ENCODE measurements around the gene SLC16A11. TPM values are rescaled to one million over a fixed set of nuclear protein-coding genes. Genes with fewer than 3 reads are reported as not detected.

The SLC16A11 gene
- total and polyA plus RNA-seq, 9 of the 15 experiments (the other 6 are each of a cell fraction or from before 2014, with no cell fraction given): not detected

- TF ChIP-seq ID3 (CRISPR knock-in tag; IDR thresholded peaks at IDR 0.05) (no peak), ID3 (tag; IDR thresholded peaks at IDR 0.05) (peak; percentile 71; the same call in 1 of the 2 replicates), TCF15 (CRISPR knock-in tag; IDR thresholded peaks at IDR 0.05) (0 out of 2 replicates have a peak, but pooled peaks have one; percentile 22), ZFX (CRISPR knock-in tag; IDR thresholded peaks at IDR 0.05) (peak; percentile 81), EP400 (IDR thresholded peaks at IDR 0.05) (peak; percentile 58), WHSC1 (IDR thresholded peaks at IDR 0.05; ENCODE audit: low read length) (no peak), ZSCAN29 (IDR thresholded peaks at IDR 0.05) (peak; percentile 63; the same call in 1 of the 2 replicates), OTX1 (CRISPR knock-in tag; IDR thresholded peaks at IDR 0.05) (no peak), MGA (IDR thresholded peaks at IDR 0.05) (peak; percentile 87), CXXC5 (CRISPR knock-in tag; IDR thresholded peaks at IDR 0.05) (peak; percentile 28), MYC (IDR thresholded peaks at IDR 0.05; ENCODE audit: low read depth, low read length) (peak; percentile 31), MYC (CRISPR knock-in tag; IDR thresholded peaks at IDR 0.05; ENCODE audit: borderline replicate concordance, low read depth) (no peak), ZNF253 (CRISPR knock-in tag; conservative IDR thresholded peaks at IDR 0.05) (no peak), CBX5 (IDR thresholded peaks at IDR 0.05; ENCODE audit: borderline replicate concordance, low read depth) (no peak), ZNF740 (CRISPR knock-in tag; IDR thresholded peaks at IDR 0.05) (no peak), ZNF740 (tag; IDR thresholded peaks at IDR 0.05) (peak in 1 of 2 experiments; percentile 58; a peak in 1 of 4 replicates), TCF7L2 (IDR thresholded peaks at IDR 0.05; ENCODE audit: low read depth, low read length) (no peak)
Measured at GRCh38 chr17:6994118-6994598, 49.7 kb downstream of the SLC16A11 start (continued).
